GM18499 (cell line): ENCODE data around the gene ARHGAP32.

Experiments used
- ATAC-seq: cut with Tn5 transposase; IDR thresholded peaks from one replicate; pipeline ENCODE4 v1.9.1; 2021; ENCODE audit warnings: moderate number of reproducible peaks; ENCODE audit not compliant: insufficient read depth, unreplicated experiment

ARHGAP32 gene

DNA sequence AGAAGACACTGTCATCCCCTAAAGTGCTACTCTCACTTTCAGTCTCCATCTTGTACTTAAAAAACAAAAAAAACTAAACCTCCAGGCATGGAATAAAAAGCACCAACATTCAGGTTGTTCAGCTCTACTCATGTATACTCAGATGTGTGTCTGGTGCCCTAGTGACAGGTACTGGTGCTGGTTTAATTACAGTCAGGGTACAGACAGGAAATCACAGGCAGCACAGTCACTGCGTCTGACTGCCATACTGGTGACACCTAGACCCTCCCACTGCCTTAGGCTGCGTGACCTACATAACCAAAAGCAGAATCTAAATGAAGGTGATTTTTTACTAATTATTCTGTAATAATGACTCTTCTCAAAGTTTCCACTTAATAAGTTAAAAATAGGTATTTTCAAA, at the start of gene ARHGAP32:
Gene ARHGAP32, minus strand, starts transcription at position 176 of the 400 bp plus-strand sequence. Its CDS starts 127 bp downstream, at position 49.
- no peak for ATAC-seq

DNA sequence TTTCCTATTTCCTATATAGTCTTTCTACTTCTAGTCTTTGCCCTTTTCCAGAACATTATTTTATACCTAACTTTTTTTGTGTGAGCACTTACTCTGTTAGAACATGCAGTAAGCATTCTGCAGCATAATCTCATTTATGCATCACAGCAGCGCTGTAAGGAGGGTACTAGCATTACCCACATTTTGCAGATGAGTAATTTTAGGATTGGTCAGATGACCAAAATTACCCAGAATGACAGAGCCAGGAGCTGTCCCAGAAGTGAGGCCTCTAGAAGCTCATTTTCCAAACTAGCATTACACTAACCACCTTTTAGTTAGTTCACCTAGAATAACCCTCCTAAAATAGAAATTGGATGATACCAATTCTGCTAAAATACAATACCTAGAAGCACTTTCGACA, 47.1 kb upstream of the ARHGAP32 start:
- no peak for ATAC-seq

DNA sequence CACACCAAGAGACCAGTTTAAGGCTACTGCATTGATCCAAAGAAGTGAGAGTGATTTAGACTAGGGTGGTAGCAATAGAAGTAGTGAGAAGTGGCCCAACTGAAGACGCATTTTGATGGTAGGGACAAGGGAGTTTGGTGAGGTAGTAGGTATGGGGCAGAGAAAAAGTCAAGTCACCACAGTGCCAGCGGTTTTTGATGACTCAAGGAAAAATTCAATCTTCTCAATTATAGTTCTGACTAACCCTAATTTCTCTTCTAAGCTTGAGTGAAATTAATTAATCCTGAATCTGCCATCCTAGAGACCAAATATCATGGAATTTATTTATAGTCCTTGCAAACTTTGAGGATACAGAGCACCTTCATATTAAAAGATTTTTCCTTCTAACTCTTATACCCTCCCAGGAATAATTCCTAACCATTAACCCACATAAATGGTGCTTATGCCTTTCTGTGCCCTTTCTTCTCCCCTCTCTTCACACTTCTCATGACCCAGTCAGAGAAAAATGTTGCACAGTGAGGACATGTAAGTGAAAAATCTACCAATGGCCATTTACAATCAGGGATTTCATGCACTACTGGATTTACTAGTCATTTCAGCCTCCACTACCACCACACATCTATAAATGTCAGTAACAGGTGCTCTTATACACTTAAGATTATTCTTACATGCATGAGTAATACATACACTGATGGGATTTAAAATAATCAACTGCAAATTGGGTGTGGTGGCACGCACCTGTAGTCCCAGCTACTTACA, 45.9 kb upstream of the ARHGAP32 start:
- ATAC-seq = no peak

DNA sequence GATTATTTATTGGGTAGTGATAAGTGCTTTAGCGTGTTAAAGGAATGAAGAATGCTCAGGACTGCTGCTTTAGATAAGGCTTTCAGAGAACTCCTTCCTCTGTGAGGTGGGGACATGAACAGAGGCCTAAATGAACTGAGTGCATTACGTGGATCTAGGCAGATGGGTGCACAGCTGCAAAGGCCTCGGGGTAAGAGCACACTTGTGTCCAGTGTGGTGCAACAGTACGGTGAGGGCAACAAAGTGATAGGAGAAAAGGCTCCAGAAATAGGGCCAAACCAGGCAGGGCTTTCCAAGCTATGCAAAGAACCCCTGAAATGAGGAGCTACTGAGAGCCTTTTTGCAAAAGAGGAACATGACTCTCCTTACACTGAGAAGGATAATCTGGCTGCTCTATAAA, 45.3 kb upstream of the ARHGAP32 start:
- ATAC-seq = no peak

DNA sequence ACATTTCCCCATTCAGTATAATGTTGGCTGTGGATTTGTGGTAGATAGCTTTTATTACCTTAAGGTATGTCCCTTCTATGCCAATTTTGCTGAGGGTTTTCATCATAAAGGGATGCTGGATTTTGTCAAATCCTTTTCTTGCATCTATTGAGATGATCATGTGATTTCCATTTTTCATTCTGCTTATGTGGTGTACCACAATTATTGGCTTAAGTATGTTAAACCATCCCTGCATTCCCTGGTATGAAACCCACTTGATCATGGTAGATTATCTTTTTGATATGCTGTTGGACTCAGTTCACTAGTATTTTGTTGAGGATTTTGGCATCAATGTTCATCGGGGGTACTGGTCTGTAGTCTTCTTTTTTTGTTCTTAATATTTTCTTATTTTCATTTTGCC, 44.7 kb upstream of the ARHGAP32 start:
- ATAC-seq = no peak

DNA sequence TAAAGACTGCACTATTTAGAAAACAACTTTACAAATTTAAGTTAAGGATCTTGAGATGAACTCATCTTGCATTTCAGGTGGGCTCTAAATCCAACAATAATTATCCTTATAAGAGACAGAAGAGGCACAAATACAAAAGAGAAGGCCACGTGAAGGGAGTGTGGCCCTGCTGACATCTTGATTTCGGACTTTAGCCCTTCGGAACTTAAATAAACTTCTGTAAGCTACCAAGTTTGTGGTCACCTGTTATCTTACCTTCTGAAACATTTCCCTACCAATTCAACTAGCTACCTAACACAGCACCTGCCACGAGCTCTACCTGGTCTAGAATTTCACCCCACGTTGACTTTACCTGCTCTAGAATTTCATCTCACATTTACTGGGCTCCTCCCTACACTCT, 42.9 kb upstream of the ARHGAP32 start:
- no peak for ATAC-seq

DNA sequence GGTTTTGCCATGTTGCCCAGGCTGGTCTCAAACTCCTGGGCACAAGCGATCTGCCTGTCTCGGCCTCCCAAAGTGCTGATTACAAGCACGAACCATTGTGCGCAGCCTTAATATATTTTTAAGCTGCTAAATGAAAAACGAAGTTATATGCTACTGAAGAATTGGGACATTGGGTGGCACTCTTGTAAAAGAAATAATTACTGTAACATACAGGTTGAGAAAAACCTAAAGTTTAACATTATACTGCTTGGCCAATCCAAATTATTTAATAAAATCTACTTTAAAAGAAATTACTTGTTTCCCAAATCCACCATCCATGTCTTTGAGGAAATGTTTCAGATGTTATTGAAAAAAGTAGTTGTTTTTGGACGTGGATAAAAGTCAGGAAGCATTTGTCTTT, 37.9 kb upstream of the ARHGAP32 start:
- ATAC-seq = no peak

DNA sequence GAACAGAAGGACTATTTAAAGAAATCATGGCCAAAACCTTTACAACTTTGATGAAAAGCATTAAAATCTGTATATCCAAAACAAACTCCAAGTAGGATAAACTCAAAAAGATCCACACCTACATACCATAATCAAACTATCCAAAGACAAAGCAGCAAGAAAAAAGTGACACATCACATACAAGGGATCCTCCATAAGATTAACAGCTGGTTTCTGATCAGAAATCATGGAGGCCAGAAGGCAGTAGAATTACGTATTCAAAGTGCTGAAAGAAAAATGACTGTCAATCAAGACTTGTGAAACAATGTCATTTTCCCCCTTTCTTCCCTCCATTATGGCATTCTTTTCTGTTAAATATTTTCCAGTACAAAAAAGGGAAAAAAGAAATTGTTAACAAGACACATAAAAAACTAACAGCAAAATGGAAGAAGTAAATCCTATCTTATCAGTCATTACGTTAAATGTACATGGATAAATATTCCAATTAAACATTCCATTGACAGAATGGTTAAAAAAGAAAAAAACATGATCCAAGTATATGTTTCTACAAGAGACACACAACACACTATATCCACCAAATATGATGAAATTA, 34.2 kb upstream of the ARHGAP32 start:
- no peak for ATAC-seq

DNA sequence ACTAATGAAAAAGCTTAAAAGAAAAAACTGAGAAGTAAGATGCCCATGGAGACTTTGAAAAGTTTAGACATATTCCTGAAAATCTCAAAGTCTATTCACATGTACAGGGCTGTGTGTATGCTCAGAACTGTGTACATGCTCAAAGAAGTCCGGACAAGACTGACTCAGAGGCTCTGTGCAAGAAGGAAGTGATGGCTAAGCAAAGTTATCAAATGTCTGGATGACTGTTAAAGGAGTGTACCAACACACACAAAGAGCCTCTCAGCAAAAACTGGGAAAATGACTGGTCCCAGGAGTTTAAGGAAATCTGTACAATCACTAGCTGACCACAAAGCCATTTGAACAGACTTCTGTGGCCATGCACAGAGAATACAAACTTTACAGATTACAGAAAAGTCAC, 33.1 kb upstream of the ARHGAP32 start:
- no peak for ATAC-seq

DNA sequence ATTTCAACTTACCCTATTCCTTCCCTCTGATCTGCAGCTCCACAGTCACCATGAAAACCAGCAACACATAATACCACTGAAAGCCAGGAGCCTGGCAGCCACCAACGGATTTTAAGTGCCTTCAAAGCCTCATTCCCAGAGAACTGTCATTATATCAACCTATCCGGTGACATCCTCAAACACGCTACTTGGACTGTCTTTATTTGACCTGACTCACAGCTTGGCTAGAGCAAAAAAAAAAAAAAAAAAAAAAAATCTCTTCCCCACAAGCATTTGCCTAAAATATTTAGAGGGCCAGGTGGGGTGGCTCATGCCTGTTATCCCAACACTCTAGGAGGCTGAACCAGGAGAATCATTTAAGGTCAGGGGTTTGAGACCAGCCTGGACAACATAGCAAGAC, 32.4 kb upstream of the ARHGAP32 start:
- no peak for ATAC-seq

DNA sequence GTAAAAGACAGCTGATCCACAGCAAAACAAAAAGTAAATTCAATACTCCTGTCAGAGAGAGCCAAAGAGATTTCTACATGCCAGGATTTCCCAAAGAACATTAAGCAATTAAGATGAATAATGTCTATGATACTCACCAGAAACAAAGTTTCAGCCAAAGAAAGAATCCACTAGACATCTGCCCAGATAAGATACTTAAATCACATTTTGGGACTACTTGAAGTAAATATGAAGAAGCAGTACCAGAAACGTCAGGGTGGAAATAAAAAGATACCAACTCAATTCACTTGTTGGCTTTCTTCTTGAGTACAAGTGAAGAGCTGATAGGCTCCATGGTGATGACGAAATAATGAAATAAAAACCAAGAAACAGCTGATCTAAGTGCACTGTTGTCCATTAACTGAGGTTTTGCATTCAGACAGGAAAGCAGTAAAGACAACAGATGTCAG, 31.6 kb upstream of the ARHGAP32 start:
- no peak for ATAC-seq

DNA sequence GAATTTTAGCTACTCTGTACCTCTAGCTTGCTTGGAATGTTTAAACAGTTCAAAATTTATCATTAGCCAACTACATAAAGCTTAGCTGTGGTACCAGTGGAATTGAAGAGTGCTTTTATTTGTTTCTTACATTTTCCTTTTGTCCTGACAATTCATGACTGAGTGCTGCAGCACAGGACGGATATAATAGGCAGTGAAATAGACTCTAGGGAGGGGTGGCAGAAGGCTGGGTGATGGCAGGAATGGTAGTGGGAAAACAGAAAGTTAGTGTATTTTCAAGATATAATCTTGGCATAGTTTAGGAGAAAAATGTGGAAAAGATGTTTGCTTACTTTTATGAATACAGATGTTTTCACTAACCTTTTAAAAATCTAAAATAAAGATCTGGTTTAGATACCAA, 31.1 kb upstream of the ARHGAP32 start:
- ATAC-seq = no peak

DNA sequence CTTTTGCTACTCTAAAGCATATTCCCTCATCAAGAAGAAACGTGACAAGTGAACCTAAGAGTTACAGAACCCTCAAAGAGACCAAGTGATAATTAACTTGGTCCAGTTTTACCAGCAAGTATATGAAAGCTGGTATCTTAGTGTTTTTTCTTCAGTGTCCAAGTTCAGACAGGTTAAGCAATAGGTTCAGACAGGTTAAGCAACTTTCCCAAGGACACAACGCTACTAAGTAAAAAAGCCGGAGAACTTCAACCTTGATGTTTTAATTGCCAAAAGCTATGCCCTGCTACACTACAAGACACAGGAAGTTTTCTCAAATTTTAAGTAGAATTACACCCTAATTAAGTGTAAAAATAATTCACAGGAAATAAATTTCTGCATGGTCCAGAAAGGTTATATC, 30.0 kb upstream of the ARHGAP32 start:
- ATAC-seq = no peak

DNA sequence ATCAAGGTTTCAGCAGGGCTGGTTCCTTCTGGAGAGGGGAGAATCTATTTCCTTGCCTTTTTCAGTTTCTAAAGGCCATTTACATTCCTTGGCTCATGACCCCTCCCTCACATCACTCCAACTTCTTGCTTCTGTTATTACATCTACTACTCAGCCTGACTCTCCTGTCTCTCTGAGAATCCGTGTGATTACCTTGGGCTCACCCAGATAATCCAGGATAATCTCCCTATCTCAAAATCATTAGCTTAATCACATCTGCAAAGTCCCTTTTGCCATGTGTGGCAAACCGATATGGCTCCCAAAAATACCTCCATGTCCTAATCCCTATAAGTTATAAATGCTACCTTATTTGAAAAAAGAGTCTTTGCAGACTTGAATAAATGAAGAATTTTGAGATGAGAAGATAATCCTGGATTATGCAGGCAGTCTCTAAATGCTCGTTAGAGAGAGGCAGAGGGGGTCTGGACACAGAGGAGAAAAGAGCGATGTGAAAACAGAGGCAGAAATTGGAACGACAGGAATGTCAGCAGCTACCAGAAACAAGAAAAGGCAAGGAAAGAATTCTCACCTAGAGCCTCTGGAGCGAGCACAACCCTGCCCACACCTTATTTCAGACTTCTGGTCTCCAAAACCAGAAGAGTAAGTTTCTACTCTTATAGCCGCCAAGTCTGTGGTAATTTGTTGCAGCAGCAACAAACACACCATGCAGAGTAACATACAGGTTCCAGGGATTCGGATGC, 23.6 kb upstream of the ARHGAP32 start:
- ATAC-seq = no peak

DNA sequence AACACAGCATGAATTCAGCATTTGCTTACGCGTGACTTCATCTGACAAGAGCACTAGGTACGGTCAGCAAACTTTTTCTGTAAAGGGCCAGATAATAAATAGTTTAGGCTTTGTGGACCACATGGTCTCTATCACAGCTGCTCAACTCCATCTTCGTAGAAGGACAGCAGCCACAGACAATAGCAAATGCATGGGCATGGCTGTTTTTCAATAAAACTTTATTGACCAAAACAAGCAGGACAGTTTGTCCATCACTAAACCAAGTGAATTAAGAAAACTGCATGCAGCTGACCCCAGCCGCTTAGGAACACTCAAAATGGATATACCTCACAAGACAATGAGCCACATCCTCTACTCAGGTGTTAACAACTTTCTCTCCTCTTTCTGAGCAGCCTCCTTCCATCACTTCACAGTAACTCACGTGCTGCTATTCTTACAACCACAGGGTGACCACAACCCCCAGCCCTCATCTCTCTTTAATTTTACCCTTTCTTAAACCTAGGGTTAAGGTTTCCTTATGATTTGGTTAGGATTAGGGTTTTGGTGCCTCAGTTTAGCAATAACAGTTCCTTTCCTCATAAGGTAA, 22.7 kb upstream of the ARHGAP32 start:
- ATAC-seq = no peak

DNA sequence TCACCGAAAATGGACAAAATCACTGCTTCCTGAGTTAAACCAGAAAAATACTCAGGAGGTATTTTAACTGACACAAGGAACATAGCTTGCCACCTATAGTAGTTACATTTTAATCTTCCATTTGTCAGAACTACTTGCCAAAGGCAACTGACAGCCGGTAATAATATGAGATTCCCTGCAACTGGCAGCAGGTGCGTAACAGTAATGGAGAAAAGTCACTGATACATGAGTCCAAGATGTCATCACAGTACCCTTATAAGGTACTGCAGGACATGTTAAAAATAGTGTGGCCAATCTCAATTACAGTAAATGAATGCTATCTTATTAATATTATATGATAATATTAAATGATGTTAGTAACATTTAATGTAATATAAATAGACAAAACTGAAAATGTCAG, 21.1 kb upstream of the ARHGAP32 start:
- ATAC-seq = no peak

DNA sequence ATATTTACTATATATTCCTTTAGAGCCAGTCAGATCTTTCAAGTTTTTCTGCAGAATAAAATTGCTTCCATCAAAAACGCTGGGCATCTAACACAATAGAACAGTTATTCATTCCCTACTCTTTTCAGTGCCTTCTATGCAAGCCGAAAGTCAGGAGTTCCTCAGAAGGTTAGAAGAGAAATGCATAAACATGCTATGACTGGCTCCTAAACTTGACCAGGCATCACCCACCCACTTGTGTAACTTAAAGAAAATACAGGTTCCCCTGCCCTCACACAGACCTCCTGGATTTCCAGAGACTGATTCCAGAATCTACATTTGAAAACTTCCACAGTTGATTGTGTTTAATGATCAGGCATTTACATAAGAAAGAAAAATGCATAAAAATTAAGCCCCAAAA, 19.3 kb upstream of the ARHGAP32 start:
- no peak for ATAC-seq

DNA sequence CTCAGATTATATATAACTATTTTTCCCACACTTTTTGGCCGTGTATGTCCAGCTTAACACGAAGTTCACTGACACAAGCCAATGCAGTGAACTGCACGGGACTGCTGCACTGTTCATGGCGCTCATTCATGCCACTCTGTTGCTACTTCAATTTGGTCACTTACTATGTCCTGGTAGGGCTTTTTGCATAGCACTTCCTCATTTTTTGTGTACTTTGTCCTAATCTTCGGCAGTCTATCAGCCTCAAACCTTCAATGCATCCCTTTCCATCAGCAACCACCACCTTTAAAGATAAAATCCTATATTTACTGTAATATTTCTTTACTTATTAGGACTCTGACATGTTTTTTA, 18.7 kb upstream of the ARHGAP32 start:
- no peak for ATAC-seq

DNA sequence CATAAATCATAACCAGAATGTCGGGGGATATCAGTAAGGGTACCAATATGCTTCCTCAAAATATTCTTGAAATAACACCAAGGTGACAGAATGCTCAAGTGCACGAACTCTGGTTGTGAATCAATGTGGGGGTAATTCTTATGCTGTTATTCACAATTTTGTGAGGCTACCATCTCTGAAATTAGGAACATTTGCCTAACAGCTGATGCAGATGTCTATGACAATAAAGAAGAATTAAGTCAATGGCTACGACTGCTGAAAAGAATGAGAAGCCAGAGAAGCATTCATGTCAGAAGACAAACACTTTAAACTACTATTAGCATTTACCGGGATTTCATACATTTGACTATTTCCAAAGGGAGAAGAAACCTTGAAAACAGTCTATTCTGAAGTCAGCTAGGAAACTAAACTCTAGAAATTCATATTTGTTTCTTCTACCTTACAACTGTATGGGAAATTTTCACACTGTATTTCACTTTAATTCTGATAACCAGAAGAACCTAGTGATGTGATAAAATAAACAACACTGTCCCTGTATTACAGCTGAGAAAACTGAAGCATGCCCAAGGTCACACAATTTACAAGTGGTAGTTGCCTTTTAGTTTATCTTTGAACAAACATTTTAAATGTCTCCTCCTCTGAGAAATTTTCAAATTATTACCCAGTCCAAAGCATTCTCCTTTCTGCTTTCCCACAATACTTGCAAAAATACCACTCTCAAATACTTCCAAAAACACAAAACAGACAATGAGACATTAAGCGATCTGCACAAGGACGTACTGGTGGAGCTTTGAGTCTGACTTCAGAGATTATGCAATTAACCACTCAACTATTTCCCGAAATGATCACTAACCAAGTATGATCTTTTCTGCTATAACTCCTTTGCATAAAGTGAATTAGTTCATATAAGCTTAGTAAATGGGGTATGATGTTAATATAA, 18.0 kb upstream of the ARHGAP32 start:
- ATAC-seq = no peak

DNA sequence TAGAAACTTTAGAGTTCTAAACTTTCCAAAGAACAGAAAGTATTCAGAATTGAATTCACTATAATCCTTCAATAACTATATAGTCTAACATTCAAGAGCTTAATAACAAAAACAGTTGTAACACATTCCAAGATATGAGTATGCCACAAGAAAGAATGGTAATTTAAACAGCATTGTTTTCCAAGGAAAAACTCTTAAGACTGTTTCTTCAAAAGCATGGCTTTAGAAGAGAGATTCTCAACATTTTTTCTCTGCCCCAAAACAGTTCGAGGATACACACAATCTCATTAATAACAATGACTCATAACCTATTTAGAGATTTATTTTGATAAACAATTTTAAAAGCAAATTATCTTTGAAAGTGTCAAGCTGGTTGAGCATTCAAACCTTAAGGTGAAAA, 16.7 kb upstream of the ARHGAP32 start:
- no peak for ATAC-seq
